ENCODE results near the gene MYB. TPM values are rescaled to one million over a fixed set of nuclear protein-coding genes. Genes with fewer than 3 reads are reported as not detected.

MYB gene
- polyA plus RNA-seq, 3 donors from 2014 or later, result 0.24 TPM; not detected in 2

DNA sequence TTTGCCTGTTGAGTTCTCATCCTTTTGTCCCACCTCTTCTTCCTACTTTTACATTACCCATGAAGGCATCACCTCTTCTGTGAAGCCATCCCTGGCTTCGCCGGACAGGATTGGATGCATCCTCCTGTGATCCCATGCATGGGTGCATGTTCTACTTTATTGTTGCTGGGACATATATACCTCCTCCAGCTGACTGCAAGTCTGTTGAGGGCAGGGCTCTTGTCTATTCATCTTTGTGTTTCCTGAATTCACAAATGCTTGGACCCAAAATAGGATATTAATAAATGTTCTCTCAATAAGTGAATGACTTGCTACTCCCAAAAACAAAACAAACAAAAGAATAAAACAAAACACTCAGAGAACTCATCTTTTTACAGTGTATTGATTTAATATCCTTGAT, 5.1 kb downstream of the MYB start:
- Mint-ChIP-seq H3K4me3 (no peak overlapping the region), H3K36me3 (no peaks in the 10 kb centered on the region), H3K27me3 (ENCODE audit: low read depth in 3 of 3) (peaks cover 3 to 10% (median 8%) of the 10 kb centered on the region in 3 donors), H3K4me1 (peaks cover 18 to 23% of the 10 kb centered on the region in 2 donors), H3K9me3 (no peaks in the 10 kb centered on the region), H3K27ac (no peak overlapping the region)
- DNase-seq, result no peak

DNA sequence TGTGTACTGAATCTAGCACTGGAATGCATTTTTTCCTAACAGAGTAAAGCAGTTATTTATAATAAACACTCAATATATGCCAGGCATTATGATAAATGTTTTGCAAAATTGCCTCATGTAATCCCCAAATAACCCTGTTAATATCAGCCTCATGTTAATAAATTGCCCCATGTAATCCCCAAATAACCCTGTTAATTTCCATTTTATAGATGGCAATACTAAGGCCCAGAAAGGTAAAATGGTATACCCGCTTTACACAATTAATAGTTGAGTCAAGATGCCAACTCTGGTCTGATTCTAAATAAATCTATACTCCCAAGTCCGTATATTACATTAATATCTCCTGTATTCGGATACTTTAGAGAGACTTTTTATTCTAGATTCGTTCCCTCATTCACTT, 6.3 kb downstream of the MYB start:
- Mint-ChIP-seq H3K4me1 (peaks cover 11 to 15% of the 10 kb centered on the region in 2 donors), H3K27ac (no peak overlapping the region), H3K9me3 (no peaks in the 10 kb centered on the region), H3K36me3 (no peaks in the 10 kb centered on the region), H3K27me3 (ENCODE audit: low read depth in 3 of 3) (peaks cover 2 to 7% (median 2%) of the 10 kb centered on the region in 3 donors), H3K4me3 (no peak overlapping the region)
- no peak for DNase-seq

DNA sequence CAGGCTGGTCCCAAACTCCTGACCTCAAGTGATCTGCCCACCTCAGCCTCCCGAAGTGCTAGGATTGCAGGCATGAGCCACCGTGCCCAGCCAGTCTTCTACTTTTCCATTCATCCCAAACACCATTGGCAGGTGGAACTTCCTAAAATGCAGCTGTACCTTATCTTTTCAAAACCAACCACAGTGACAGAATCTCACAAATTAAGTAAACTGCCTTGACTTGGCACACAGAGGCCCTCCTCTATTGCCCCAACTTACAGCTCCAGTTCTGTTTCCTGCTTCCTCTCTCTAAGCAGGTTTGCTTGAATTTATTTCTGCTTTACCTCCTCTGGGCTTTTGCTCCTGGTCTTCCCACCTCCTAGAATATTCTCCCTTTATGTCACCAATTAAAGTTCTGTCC, 7.6 kb downstream of the MYB start:
- H3K4me3 Mint-ChIP-seq, result no peak overlapping the region

DNA sequence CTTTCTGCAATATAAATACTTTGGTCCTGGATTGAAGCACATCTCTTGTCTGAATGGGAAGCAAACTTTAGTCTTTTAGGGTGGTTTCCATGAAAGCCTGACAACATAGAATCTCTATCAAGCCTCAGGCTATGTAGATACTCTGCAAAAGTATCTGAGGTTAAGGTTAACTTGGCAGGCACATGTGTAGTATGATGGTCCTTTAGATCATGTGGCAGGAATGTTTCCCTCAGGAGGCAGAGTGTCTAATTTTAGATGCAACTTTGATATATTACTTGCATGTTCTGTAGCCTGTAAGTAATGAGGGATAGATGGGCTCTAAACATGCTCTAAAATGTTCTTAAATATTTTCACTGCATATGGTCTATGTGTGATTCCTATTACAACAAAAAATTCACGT, 8.2 kb downstream of the MYB start:
- H3K27ac Mint-ChIP-seq, result no peak overlapping the region
- H3K4me1 Mint-ChIP-seq, result peaks cover 0 to under 1% of the 10 kb centered on the region in 2 donors
- H3K9me3 Mint-ChIP-seq, result no peaks in the 10 kb centered on the region
- no peak overlapping the region for H3K4me3 Mint-ChIP-seq
- no peak for DNase-seq
- no peaks in the 10 kb centered on the region for H3K36me3 Mint-ChIP-seq
- peaks cover 2% of the 10 kb centered on the region in 3 donors for H3K27me3 Mint-ChIP-seq (ENCODE audit: low read depth in 3 of 3)

More for the DNA sequence above, 7.6 kb downstream of the MYB start:
- Mint-ChIP-seq H3K27ac (no peak overlapping the region), H3K9me3 (no peaks in the 10 kb centered on the region), H3K27me3 (ENCODE audit: low read depth in 3 of 3) (peaks cover 2% of the 10 kb centered on the region in 3 donors), H3K36me3 (no peaks in the 10 kb centered on the region), H3K4me1 (peaks cover 5 to 6% of the 10 kb centered on the region in 2 donors)
- DNase-seq, result no peak

DNA sequence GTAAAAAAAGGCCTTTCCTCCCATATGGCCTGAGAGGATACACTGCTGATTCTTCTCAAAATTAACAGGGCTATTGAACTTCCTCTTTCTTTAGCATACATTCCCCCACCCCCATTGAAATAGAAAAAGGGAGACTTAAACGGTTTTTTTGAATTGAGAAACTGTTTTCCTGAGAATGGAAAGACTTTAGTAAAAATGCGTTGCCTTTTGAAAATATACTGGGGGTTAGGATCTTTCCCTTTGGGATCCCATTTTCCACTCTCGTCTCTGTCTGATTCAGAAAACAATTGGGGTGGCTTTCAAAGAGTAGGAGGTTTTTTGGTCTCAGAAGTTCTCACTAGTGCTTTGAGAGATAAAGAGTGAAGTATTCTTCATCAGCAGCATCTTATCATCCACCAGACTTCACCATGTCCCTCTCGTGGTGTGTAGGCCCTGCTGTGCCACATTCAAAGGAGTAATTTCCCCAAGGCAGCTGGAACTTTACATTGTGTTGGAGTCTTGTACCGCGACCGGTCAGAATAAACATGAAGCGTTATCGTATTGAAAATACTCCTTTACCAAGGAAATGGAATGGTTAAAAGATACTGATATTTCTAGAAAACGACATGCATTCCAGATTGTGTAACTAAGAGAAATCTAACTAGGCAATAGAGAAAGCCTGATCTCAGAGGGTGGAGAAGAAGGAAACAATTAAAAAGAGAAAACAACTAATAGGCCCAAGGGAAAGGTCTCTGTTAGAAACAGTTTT, 10.6 kb downstream of the MYB start:
- Mint-ChIP-seq H3K27me3 (ENCODE audit: low read depth in 3 of 3) (peaks cover 0 to 2% (median 2%) of the 10 kb centered on the region in 3 donors), H3K9me3 (no peaks in the 10 kb centered on the region), H3K4me3 (no peak overlapping the region), H3K4me1 (no peaks in the 10 kb centered on the region), H3K36me3 (no peaks in the 10 kb centered on the region), H3K27ac (no peak overlapping the region)
- no peak for DNase-seq

DNA sequence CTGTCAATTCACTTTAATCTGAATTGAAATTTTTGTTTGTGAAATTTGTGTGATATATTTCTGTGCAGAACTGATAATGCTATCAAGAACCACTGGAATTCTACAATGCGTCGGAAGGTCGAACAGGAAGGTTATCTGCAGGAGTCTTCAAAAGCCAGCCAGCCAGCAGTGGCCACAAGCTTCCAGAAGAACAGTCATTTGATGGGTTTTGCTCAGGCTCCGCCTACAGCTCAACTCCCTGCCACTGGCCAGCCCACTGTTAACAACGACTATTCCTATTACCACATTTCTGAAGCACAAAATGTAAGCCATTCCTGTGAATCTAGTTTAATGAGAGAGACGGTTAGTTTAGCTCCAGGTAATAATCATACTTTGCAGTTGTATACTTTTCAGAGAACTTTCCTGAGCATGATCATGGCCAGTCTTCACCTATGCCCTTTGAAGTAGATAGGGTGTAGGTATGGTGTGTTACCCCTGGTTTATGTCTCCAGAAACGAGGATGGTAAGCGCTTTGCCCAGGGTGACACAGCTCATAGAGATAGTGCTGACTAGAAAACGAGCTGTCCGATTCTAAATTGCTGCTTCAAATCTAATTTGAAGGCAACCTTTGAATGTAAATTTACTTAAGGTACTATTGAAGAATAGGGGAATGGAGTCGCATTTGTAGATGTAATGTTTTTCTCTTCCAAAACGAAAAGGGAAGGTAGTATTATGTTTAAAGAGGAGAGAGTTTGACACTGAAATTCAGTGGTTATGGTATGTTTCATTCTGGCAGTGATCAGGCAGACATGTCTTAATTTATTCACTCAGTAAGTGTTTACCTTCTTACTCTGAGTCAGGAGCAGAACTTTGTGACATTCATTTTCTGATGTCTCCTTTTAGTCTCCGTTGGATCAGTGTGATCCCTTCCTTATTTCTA, 11.4 kb downstream of the MYB start:
- no peak overlapping the region for H3K4me3 Mint-ChIP-seq
- no peak for DNase-seq
- H3K36me3 Mint-ChIP-seq, result no peaks in the 10 kb centered on the region
- H3K27ac Mint-ChIP-seq, result no peak overlapping the region
- no peaks in the 10 kb centered on the region for H3K4me1 Mint-ChIP-seq
- H3K27me3 Mint-ChIP-seq (ENCODE audit: low read depth in 3 of 3), result peaks cover 0 to 2% (median 2%) of the 10 kb centered on the region in 3 donors
- no peaks in the 10 kb centered on the region for H3K9me3 Mint-ChIP-seq

DNA sequence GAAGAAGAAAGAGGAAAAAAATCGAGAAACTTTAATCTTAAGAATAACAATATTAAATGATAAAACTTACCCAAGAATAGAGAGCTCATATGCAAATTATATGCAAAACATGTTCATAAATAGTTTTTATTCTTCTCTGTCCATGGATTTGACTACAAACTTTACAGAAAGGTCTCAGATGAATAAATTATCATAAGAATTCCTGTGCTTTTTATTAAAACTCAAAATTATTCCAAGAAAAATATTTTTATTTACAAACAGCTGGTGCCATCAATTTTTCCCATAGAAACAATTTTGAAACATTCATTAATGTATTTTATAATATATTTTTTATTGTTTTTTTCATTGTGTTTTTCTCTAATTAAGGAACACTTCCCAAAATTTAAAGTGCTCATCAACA, 12.1 kb downstream of the MYB start:
- no peaks in the 10 kb centered on the region for H3K4me1 Mint-ChIP-seq
- H3K27ac Mint-ChIP-seq, result no peak overlapping the region
- no peaks in the 10 kb centered on the region for H3K36me3 Mint-ChIP-seq
- no peaks in the 10 kb centered on the region for H3K9me3 Mint-ChIP-seq
- no peak overlapping the region for H3K4me3 Mint-ChIP-seq
- peaks cover 0 to 2% (median 2%) of the 10 kb centered on the region in 3 donors for H3K27me3 Mint-ChIP-seq (ENCODE audit: low read depth in 3 of 3)
- no peak for DNase-seq

DNA sequence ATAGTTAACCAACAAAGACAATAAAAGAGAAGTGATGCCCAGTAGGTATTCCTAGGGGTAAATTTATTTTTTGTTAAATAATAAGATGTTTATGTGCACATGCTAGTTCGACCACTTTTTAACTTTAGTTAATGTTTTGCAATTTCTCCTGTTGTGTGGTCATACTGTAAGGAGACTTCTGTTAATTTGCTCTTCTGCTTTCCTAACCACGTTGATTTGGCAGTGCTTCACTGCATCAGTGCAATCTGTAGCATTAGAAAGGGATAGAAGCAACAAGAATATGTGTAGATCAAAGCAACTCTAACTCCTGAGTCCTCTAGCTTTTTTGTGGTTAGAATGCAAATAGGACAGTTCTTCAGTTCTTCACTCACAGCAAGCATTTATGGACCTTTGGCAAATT, 13.9 kb downstream of the MYB start:
- Mint-ChIP-seq H3K27me3 (ENCODE audit: low read depth in 3 of 3) (peaks cover 0 to 2% (median 0%) of the 10 kb centered on the region in 3 donors), H3K36me3 (no peaks in the 10 kb centered on the region), H3K4me3 (no peak overlapping the region), H3K27ac (no peak overlapping the region), H3K4me1 (no peaks in the 10 kb centered on the region), H3K9me3 (no peaks in the 10 kb centered on the region)
- no peak for DNase-seq

DNA sequence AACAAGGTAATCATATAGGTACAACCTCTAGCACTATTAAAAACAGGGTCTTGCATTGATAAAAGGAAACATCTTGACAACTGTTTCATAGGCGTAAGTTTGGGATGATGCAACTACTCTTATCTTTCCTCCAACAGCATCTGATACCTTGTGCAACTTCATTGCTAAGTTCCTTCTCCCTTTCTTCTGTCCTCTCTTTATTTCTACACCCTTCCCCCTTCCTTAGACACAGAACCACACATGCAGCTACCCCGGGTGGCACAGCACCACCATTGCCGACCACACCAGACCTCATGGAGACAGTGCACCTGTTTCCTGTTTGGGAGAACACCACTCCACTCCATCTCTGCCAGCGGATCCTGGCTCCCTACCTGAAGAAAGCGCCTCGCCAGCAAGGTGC, 14.4 kb downstream of the MYB start:
- H3K27me3 Mint-ChIP-seq (ENCODE audit: low read depth in 3 of 3), result peaks cover 0 to 2% (median 0%) of the 10 kb centered on the region in 3 donors
- no peaks in the 10 kb centered on the region for H3K4me1 Mint-ChIP-seq
- H3K36me3 Mint-ChIP-seq, result no peaks in the 10 kb centered on the region
- no peak overlapping the region for H3K27ac Mint-ChIP-seq
- no peak overlapping the region for H3K4me3 Mint-ChIP-seq
- no peak for DNase-seq
- H3K9me3 Mint-ChIP-seq, result no peaks in the 10 kb centered on the region

DNA sequence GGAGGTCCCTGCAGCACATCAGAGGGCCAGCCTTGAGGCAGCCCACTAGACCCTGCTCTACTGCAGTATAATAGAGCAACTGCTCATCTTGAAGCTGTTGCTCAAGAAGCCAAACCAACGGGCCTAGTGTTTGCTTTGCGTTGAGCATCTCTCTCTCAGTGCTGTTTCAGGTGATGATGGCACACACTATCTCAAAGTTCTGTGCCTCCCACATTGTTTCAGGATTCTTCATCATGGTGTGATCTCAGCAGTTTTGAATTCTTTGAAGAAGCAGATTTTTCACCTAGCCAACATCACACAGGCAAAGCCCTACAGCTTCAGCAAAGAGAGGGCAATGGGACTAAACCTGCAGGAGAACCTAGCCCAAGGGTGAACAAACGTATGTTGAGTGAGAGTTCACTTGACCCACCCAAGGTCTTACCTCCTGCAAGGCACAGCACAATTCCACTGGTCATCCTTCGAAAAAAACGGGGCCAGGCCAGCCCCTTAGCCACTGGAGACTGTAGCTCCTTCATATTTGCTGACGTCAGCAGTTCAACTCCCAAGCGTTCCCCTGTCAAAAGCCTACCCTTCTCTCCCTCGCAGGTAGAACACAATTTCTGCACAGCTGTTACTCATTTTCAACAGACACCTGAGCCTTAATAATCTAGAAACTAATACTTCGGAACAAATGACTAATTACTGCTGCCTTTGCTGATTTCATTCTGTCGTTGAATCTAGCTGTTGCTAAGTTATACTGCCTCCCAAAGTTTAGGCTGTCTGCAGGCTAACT, 15.8 kb downstream of the MYB start:
- H3K4me3 Mint-ChIP-seq, result no peak overlapping the region
- H3K27me3 Mint-ChIP-seq (ENCODE audit: low read depth in 3 of 3), result peaks cover 0 to 2% (median 0%) of the 10 kb centered on the region in 3 donors
- no peaks in the 10 kb centered on the region for H3K36me3 Mint-ChIP-seq
- H3K9me3 Mint-ChIP-seq, result no peaks in the 10 kb centered on the region
- no peak overlapping the region for H3K27ac Mint-ChIP-seq
- H3K4me1 Mint-ChIP-seq, result no peaks in the 10 kb centered on the region
- no peak for DNase-seq

DNA sequence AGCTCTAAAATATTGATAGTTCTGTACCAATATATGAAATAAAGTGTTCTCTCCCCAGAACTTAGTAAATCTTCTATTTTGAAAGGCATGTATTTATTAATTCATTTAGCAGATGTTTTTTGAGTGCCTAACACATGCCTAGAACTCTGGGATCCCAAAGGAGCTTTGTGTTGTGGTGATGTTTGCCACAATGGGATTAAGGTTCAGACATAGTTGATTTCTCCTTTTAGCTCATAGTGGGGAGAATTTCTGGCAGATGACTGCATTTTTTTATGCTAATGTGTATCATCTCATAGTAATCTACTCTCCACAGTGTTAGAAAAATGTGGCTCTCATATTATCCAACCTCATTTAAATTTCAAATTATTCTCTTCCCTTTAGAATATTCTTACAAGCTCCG, 21.7 kb downstream of the MYB start:
- H3K4me1 Mint-ChIP-seq, result no peaks in the 10 kb centered on the region
- no peak overlapping the region for H3K4me3 Mint-ChIP-seq
- no peak for DNase-seq
- peaks cover 0 to 2% (median 0%) of the 10 kb centered on the region in 3 donors for H3K27me3 Mint-ChIP-seq (ENCODE audit: low read depth in 3 of 3)
- no peaks in the 10 kb centered on the region for H3K9me3 Mint-ChIP-seq
- no peak overlapping the region for H3K27ac Mint-ChIP-seq
- no peaks in the 10 kb centered on the region for H3K36me3 Mint-ChIP-seq

DNA sequence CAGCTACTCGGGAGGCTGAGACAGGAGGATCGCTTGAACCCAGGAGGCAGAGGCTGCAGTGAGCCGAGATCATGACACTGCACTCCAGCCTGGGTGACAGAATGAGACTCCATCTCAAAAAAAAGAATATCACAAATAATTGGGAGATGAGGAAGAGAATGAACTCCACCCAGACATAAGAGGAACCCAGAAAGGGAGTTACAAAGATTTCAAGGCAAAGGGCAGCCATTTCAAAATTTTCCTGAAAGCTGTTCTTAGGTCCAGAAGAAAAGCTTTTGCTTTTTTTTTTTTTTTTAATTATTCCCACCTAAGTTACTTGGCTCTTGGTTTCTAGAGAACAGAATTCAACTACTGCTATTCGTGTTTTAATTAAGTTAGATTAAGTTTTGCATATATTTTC, 23.8 kb downstream of the MYB start:
- Mint-ChIP-seq H3K36me3 (no peaks in the 10 kb centered on the region), H3K4me3 (no peak overlapping the region), H3K4me1 (peaks cover 5 to 8% of the 10 kb centered on the region in 2 donors), H3K27ac (no peak overlapping the region), H3K9me3 (no peaks in the 10 kb centered on the region), H3K27me3 (ENCODE audit: low read depth in 3 of 3) (peaks cover 0 to 1% (median 0%) of the 10 kb centered on the region in 3 donors)
- no peak for DNase-seq

DNA sequence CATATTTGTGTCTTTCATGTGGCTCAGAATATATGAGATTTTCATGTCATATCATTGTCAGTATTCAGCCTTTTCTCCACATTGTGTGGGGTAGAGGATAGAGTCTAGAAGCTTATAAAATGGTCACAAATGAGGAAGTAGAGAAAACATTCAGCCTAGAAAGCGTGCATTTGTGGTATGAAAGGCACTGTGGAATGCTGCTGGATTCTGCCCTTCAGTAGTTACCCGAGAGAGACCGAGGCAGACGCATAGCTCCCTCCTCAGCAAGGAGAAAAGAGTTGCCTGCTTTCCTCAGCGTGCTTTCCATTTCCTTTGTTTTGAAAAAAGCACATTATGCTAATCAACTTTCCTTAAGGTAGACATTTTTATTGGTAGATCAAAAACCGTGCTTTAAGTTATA, 28.7 kb downstream of the MYB start:
- Mint-ChIP-seq H3K27ac (peak overlapping the region; percentile 56 to 92 (median 78)), H3K36me3 (no peaks in the 10 kb centered on the region), H3K9me3 (no peaks in the 10 kb centered on the region)

More for the DNA sequence above, 28.7 kb downstream of the MYB start:
- peaks cover 0 to 7% (median 2%) of the 10 kb centered on the region in 3 donors for H3K27me3 Mint-ChIP-seq (ENCODE audit: low read depth in 3 of 3)
- H3K4me3 Mint-ChIP-seq, result peak overlapping the region; percentile 81 to 97 (median 82)
- DNase-seq, result peak in 2 of 3 donors; percentile 41
- peaks cover 24 to 36% of the 10 kb centered on the region in 2 donors for H3K4me1 Mint-ChIP-seq
